Measurements from ENCODE around the gene NINL. TPM values are rescaled to one million over a fixed set of nuclear protein-coding genes. Genes with fewer than 3 reads are reported as not detected.

Gene NINL
- total RNA-seq, 1 donor from 2014 or later = 24.8 TPM

- no peak for DNase-seq
These were observed 123.4 kb downstream of the NINL start for GRCh38 chr20:25461786-25462545.

DNA sequence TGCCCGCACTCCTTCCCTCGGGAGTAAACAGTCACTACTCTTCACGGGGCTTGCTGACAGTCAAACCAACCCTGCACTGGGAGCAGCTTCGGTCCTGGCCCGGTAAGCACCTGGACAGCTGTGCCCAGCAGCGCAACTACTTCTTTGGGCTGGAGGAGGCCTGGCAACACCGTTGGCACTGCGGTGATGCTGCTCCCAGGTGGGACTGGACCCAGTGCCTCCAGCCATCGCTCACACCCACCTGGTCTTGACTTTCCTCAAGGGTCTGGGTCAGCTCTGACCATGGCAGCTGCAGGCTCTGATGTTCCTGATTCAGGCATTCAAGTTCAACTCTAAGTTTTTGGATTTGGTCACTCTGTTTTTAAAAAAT is 124.1 kb downstream of the NINL start:
- DNase-seq = no peak

- no peak for DNase-seq
These were observed 124.6 kb downstream of the NINL start for GRCh38 chr20:25460566-25461280.

DNA sequence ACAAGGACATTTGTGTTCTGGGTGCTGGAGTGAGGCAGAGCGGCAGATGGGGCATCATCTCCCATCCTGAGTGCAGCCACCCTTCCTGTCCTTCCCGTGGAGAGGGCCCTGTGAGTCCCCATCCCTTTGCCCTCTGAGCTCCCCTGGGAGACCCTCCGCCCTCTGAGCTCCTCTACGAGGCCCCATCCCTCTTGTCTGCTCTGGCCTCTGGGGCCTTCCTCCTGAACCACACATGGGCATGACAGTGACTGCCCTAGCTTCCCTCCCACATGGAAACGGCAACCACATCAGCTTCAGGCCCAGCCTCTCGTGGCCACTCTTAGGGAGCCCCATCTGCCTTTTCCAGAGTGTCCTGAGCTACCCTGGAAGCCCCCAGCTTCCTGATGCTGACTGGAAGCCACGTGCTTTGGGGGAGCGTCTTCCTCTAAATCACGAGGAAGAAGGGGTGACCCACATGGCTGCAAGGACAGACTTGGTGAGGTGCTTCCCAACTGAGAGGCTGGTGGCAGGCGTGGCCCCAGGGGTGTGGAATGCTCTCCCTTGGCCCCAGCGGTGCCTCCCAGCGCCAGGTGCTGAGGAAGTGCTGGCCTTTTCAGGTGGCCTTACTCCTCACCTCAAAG is 125.3 kb downstream of the NINL start:
- DNase-seq = no peak

DNA sequence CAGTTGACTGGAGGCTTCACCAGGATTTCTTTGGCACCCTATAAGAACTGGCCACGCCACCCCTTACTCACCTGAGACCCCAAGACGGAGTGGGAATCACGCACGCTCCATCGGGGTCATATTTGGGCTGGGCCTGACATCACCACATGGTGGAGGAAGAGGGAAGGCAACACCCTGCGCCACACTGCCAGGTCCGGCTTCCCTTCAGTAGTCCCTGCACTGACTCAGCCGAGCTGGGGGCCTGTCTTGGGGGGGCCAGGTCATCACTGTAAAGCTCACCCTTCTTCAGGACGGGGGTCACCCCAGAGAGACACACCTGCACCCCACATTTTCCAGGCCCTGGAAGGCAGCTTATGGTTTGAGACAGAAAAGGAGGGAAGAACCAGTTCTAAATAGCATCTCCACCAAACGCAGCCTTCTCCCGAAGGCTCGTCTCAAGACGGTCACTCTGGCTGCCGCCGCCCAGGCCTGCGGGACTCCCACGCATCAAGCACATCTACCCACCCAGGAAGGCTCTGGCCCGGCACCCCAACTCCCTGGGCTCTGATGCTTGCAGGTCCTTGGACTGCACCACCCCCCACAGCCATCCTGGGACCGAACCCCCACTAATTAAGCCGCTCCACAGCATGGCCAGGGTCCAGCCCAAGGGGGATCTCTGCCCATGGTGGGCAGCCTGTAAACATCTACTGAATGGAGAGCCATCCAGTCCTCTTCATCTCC is 126.1 kb downstream of the NINL start:
- DNase-seq = no peak

GRCh38 chr20:25457886-25458680 is 127.2 kb downstream of the NINL start:
- no peak for DNase-seq

- no peak for DNase-seq
These were observed 131.0 kb downstream of the NINL start for GRCh38 chr20:25454153-25454900.

DNA sequence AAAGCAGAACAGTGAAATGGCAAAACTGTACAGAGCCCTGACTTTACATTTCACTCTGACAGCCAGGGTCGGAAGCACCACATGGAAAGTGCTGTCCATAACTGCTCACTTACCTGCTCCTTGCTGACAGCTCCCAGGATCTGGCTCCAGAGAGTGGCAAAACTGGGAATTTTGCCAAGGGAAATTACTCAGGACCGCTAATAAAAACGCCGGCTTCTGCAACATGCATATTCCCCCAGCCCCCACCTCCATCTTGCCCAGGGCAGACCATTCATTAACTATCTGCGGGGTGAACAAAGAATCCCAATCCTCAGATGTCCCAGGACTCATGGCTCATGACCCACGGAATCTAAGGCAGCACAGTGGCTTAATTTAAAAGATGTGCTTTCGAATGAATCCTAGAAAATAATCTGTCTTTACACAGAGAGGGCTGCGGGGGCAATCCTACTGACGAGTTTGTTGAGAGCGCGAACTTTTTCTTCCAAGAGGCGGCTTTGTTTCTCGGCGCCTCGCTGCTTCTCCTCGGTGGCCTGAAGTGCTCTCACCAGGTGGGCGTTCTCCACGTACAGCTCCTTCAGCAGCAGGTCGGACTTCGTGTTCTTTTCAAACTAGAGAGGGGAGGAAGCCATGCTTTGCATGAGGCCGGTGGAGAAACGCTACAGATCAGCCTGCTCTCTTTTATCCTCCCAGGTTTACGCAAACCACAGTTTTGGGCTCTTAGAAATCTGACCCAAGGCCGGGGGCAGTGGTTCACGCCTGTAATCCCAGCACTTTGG is 132.1 kb downstream of the NINL start:
- peak; percentile 36 for DNase-seq

GRCh38 chr20:25452333-25452732 is 133.0 kb downstream of the NINL start:
- no peak for DNase-seq

DNA sequence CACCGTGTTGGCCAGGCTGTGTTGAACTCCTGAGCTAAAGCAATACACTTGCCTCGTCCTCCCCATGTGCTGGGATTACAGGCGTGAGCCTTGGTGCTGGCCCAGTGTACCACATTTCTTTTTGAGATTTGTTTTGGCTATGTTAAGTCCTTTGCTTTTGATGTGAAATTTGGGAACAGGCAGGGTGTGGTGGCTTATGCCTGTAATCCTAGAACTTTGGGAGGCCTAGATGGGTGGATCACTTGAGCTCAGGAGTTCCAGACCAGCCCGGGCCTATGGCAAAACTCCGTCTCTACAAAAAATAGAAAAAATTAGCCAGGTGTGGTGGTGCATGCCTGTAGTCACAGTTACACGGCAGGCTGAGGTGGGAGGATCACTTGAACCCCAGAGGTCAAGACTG is 137.7 kb downstream of the NINL start:
- no peak for DNase-seq

DNA sequence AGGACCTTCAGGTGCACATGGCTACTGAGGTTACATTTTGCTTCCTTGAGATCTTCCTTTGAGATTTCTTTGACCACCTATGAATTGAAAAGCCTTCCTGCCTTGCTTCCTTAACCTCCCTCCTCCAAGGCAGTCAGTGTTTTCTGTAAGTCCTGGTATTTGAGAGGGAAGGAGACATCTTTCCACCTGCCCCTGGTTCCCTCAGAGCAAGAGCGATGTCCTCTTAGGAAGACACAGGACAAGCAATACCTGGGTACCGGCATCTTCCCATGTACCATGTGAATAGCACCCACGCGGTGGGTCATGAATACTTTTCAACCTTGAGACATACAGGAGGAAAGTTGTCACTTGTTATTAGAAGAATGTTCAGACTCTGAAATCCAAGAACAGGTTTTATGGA is 140.8 kb downstream of the NINL start:
- DNase-seq = no peak

- DNase-seq = no peak
These were observed 146.0 kb downstream of the NINL start for GRCh38 chr20:25439328-25439727.

DNA sequence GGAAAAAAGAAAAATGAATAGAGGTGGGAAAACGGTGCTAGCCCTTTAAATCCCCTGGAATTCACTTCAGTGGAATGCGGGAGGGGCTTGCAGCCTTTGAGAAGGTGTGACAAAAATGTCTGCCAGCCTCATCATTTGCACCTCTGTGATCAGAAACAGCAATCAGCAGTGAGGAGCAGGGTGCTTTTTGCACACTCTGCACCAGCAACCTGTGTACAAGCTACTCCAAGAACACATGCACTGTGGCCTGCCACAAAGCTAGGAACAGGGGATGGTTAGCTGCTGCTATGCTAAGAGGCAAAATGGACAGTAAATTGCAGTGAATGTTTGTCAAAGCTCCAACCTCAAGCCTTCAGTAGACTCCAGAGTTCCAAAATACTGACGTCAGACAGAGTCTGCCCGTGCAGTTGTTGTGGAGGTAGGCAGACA is 148.2 kb downstream of the NINL start:
- DNase-seq = no peak

GRCh38 chr20:25424536-25424935 is 160.8 kb downstream of the NINL start:
- no peak for DNase-seq

DNA sequence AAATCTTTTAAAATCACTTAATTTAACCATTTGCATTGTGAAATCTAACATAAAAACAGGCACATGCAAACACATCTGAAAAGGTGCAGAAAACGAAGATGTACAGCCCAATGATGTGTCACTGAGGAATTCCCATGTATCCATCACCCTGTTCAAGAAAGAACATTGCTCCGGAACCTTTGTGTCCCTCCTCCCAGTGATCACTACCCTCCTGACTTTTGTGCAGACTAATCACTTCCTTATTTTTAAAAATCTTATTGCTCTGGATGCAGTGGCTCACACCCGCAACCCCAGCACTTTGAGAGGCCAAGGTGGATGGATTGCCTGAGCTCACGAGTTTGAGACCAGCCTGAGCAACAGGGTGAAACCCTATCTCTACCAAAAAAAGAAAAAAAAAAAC is 163.3 kb downstream of the NINL start:
- no peak for DNase-seq

DNA sequence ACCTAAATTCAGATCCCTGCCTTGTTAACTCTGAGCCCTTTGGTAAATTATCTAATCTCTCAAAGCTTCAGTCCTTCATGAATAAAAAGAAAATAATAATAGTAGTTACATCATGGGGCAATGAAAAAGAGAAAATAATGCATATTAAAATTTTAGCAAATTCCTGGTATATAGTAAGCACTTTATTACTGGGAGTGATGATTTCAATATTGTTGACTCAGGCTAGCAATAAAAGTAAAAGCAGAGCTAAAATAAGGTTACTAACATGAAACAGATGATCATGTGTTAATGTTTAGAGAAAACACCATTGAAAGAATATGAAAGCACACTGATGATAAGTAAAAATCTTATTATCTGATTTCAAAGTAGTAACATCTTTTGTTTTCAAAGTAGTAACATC is 164.2 kb downstream of the NINL start:
- no peak for DNase-seq

GRCh38 chr20:25418776-25419175 is 166.6 kb downstream of the NINL start:
- no peak for DNase-seq

DNA sequence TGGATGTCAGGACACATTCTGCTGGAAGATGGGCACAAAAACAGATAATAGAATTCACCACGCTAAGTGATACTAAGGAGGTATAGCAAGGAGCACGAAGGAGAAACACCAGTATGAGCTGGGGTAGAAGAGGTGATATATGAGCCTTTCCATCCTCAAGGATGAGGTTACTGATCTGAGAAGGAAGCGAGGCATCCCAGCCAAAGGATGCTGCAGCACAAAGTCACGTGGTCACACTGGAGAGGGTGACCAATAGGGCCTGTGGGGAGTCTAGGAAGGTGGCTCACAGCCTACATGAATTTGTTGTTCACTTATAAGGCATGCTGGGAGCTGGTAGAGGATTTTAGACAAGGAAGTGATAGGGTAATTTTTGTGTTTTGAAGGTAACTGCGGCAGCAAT is 176.4 kb downstream of the NINL start:
- no peak for DNase-seq

GRCh38 chr20:25408170-25408547 is 177.2 kb downstream of the NINL start:
- peak; percentile 13 for DNase-seq

DNA sequence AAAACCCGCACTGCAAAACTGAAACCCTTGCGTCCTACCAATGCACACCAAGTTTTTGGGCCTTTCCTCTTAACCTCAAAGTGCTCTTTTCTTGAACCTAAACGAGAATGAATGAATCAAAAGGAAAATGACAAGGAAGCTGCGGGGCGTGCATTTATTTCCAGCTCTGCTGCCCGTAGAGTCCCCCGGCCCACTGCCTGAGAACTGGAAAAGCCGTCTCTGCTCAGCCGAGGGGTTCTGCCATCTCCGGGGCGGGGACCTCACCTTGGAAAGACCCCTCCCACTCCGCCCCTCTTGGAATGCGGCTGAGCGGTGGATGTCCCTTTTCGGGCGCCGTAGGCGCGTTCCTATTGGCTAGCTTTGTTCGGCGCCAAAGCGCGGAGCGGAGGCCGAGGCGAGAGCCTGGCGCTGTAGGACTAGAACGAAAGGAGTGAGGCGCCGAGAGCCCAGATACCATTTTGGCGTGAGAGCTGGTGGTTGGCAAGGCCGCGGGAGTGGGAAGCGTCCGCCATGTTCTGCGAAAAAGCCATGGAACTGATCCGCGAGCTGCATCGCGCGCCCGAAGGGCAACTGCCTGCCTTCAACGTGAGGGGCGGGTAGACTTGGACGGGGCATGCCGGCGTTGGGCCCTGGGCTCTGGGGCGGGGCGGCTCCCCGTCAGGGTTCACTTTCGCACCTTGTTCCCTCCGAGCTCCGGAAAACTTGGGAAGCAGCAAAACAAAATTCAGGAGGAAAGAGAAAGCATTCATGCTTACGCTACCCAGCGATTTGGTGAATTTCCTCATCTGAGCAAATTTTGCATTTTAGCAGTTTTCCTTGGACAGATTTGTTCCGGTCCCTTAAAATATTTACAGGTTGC is 177.8 kb downstream of the NINL start, which contains the start of gene GINS1:
Gene GINS1 (plus strand): TSS at position 363 of the 859 bp plus-strand sequence. CDS start 148 bp downstream, at position 511.
- peak; percentile 92 for DNase-seq

Data from dermis blood vessel endothelial cell (primary cell).